ENCODE measurements around the gene EBF3.

EBF3 gene

GRCh38 chr10:129914153-129914855, 49.8 kb downstream of the EBF3 start:
- no peak for TF ChIP-seq CTCF (conservative IDR thresholded peaks at IDR 0.05)
- H3K27ac ChIP-seq: no peak overlapping the region

GRCh38 chr10:129912986-129913695, 50.9 kb downstream of the EBF3 start:
- TF ChIP-seq CTCF (conservative IDR thresholded peaks at IDR 0.05): no peak
- no peak overlapping the region for H3K27ac ChIP-seq

- no peak for TF ChIP-seq CTCF (conservative IDR thresholded peaks at IDR 0.05)
- H3K27ac ChIP-seq: no peak overlapping the region
Observed at GRCh38 chr10:129912166-129912917, 51.7 kb downstream of the EBF3 start.

- no peak for TF ChIP-seq CTCF (conservative IDR thresholded peaks at IDR 0.05)
- H3K27ac ChIP-seq: no peak overlapping the region
Observed at GRCh38 chr10:129911451-129912165, 52.5 kb downstream of the EBF3 start.

- no peak for TF ChIP-seq CTCF (conservative IDR thresholded peaks at IDR 0.05)
- H3K27ac ChIP-seq: no peak overlapping the region
Observed at GRCh38 chr10:129910861-129911260, 53.2 kb downstream of the EBF3 start.

GRCh38 chr10:129909531-129910256, 54.4 kb downstream of the EBF3 start:
- TF ChIP-seq CTCF (conservative IDR thresholded peaks at IDR 0.05): no peak
- H3K27ac ChIP-seq: no peak overlapping the region
